Stimulated activated CD8-positive, alpha-beta memory T cell treated with anti-CD3 and anti-CD28 coated beads, Interleukin-12 subunit alpha, Interleukin-12 subunit beta, amount 100 ng/mL, for 4 hours (primary cell): ENCODE results near the gene LYPLA2.

Source experiments
- DNase-seq: peaks from one replicate; pipeline ENCODE4 v3.0.0-alpha.2; 2020; ENCODE audit warnings: low read depth

Gene LYPLA2

GRCh38 chr1:23837908-23838307, 47.0 kb downstream of the LYPLA2 start:
- no peak for DNase-seq

GRCh38 chr1:23838401-23838866, 47.5 kb downstream of the LYPLA2 start:
- DNase-seq: peak; percentile 62

GRCh38 chr1:23843644-23844043, 52.7 kb downstream of the LYPLA2 start:
- DNase-seq: no peak
